NCI-H1436 treated with DMSO at 0.1 percent for 48 hours (cell line): ENCODE data around the gene NEK2.
"Not testable (repeated sequence)": the region's sequence is repeated elsewhere in the genome, so short reads cannot be mapped to it uniquely, and the experiment has no call there.

Source experiments
- DNase-seq: peaks from one replicate; lab custom pipeline; 2025; lab: John Stamatoyannopoulos, UW

The NEK2 gene

GRCh38 chr1:211632808-211633523 is 42.5 kb downstream of the NEK2 start:
- no peak for DNase-seq

- DNase-seq = no peak
Observed at GRCh38 chr1:211632117-211632807, 43.2 kb downstream of the NEK2 start.

- no peak for DNase-seq
Observed at GRCh38 chr1:211631168-211631567, 44.3 kb downstream of the NEK2 start.

GRCh38 chr1:211630236-211631081 is 45.0 kb downstream of the NEK2 start:
- no peak for DNase-seq

GRCh38 chr1:211628417-211628816 is 47.0 kb downstream of the NEK2 start:
- no peak for DNase-seq

GRCh38 chr1:211627259-211627658 is 48.2 kb downstream of the NEK2 start:
- DNase-seq = no peak

- DNase-seq = not testable (repeated sequence)
Observed at GRCh38 chr1:211625866-211626265, 49.6 kb downstream of the NEK2 start.

- no peak for DNase-seq
Observed at GRCh38 chr1:211625040-211625439, 50.4 kb downstream of the NEK2 start.

GRCh38 chr1:211623515-211623914 is 51.9 kb downstream of the NEK2 start:
- no peak for DNase-seq

GRCh38 chr1:211621447-211622198 is 53.8 kb downstream of the NEK2 start:
- DNase-seq = no peak

GRCh38 chr1:211620097-211620496 is 55.3 kb downstream of the NEK2 start:
- no peak for DNase-seq

- no peak for DNase-seq
Observed at GRCh38 chr1:211619033-211619996, 56.1 kb downstream of the NEK2 start.

- no peak for DNase-seq
Observed at GRCh38 chr1:211616965-211617297, 58.5 kb downstream of the NEK2 start.

GRCh38 chr1:211616231-211616964 is 59.0 kb downstream of the NEK2 start:
- DNase-seq = no peak

- DNase-seq = no peak
Observed at GRCh38 chr1:211614615-211615014, 60.8 kb downstream of the NEK2 start.

GRCh38 chr1:211613951-211614350 is 61.5 kb downstream of the NEK2 start:
- no peak for DNase-seq

GRCh38 chr1:211613108-211613947 is 62.1 kb downstream of the NEK2 start:
- DNase-seq = no peak

- no peak for DNase-seq
Observed at GRCh38 chr1:211612786-211613107, 62.7 kb downstream of the NEK2 start.
